DMS 273 (cell line): ENCODE data around the gene DEGS2.

Experiments
- DNase-seq: peaks from one replicate; lab custom pipeline; 2025; ENCODE audit not compliant: unreplicated experiment; lab: John Stamatoyannopoulos, UW

The DEGS2 gene

DNA sequence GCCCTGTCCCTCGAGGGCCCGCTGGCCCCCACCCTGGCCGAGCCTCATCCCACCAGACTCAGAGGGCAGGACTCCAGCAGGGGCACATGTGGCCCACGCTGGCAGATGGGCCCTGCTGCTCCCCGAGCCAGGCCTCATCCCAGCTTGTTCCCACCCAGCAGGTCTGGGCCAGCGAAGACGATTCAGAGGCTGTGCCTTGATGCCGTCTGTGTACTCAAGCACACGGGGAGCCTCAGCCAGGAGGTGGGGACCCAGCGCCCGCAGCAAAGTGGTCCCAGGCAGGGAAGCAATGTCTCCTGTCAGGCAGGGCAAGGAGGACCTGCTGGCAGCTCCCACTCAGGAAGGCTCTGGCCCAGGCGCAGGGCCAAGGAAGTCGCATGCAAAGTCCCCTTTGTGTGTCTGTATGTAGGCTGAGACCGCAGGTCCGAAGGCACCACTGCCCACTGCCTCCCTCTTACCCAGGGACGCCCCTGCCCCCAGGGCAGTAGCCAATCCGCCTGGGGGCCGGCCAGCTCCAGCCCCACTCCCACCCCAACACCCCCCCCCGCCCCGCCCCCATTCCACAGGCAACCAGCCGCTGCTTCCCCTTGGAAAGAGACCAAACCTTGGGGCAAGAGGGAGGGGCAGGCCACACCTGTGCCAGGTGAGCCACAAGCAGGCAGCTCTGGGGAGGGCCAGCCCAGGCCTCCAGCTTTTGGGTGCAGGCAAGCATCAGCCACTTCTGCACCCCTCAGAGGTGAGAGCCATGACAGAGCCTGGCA is 9.4 kb downstream of the DEGS2 start:
- peak; percentile 75 for DNase-seq

DNA sequence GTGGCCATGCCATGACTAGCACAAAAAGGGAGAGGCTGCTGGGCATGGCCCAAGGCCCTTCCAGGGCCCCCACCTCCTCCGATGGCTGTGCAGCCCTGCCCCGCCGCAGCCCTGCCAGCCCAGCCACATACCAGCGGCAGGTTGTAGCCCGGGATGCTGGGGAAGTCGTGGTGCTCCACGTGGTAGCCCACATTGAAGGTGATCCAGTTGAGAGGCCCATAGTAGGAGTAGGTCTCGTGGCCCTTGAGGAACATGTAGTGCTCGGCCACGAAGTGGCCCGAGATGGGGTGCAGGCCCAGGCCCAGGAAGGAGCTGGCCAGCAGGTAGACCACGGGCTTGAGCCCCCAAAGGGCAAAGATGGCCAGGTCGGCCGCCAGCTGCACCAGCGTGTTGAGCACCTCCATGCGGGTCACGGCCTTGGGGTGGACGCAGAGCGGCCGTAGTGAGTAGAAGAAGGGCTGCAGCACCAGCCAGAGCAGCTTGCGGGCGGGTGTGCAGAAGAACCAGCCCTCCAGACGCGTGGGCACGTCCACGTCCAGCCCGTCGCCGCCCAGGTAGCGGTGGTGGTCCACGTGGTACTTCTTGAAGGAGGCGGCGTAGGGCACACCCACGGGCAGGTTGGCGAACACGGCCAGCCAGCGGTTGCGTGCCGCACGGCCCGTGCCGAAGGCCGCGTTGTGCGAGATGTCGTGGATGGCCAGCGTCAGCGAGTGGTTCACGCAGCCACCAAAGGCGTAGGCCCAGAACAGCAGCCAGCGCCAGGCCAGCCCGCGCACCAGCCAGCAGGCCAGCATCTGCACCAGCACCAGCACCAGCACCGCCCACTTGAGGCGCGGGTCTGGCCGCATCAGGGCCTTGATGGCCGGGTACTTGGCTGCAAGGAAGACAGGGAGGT is 10.4 kb downstream of the DEGS2 start:
- DNase-seq: no peak

DNA sequence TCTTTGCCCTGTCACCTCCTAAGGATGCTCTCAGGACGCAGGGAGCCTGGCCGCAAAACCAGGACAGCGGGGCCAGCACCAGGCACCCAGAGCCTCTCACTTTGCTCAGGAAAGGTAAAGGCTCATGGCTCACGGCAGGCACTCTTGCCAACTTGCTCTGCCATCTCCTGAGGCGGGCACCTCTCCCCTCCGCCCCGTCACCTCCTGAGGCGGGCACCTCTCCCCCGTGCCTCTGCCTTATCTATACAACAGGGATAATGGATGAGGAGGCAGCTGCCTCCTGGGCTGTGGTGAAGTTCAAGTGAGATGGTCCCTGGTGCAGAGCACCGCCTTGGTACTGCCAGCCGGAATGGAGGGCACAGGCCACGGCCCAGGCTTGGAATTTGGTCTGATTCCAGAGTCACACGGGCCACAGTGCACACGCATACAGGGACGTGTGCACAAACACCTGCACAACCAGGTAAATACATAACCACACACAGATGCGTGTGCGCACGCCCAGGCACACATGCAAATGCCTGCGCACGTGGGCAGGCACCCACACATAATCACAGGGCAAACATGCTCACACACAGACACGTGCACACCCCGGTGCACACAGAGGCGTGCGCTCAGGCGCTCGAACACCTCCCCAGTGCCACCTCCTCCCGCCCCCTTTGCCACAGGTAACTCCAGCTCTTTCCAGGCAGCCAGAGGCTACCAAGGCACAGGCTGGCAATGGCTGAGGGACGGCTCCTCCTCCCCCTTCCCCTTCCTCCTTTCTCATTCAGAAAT is 11.6 kb downstream of the DEGS2 start:
- no peak for DNase-seq

DNA sequence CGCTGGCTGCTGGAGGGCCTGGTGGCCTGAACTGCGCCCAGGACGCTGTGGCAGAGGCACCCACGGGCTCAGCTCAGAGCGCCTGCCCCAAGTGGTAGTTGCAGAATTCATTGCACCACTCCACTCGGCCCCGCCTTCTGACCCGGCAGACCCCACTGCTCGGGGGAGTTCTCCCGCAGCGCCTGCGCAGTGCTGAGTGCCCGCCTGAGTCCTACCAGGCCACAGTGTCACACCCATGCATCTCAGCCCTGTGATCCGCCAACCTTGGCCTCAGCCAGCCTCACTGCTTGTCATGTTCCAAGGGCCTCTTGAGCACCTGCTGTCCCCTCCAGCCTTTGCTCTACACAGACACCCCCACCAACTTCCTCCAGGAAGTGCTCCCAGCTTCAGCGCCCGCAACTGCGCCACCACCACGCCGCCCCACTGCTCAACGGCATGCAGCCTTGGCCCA is 12.2 kb downstream of the DEGS2 start:
- DNase-seq: peak; percentile 27

DNA sequence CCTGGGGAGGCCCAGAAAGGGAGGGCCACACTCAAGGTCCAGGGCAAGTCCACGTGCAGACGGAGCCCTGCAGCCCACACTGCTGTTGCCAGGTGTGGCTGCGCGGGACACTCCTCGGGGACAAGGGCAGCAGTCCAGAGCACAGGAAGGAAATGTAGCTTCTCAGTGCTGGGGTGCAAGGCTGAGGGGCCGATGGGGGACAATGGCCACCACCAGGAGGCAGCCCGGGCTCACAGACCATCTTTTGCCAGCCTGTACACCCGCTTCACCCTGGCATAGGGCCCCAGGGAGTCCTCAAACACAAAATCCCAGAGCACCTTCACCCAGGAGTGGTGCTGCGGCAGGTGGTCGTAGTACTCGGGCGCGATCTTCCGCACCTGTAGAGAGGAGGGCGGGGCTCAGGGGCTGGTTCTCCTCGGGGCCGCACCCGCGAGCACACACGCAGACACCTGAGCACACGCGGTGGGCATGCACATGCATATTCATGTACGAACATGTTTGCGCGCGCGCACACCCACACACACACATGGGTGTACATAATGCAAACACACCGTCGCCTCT is 12.8 kb downstream of the DEGS2 start:
- DNase-seq: no peak

DNA sequence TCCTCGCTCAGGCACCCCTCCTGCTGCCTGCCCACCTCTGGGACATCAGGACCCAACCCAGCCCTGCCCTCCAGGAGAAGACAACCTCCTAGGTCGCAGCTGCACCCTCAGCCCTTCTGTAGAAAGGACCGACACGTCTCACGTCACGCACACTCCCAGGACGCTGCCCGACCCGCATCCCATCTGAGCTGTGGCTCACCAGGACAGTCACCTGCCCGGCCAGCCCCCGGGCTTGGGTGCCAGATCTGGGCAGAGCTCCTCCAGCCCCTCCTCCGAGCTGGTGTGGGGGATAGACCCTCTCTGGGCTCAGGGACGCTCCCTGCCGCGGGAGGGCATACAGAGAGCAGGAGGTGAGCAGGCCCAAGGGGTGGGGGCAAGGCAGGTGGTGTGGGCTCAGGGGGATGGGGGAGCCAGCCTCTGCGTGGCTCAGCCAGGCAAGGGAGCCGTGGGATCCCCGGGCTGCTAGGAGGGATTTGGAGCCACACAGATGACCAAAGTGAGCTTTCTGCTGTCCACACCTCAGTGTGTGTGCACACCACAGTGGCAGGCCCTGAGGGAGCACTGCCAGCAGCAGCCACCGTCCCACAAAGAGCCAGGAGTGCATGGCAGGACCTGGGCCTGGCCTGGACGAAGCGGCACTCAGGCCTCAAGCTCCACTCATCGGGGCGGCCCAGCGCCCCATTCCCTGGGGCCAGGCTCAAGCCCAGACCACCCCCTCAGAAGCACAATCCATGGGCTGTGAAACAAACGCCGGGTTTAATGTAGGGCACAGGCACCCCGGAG is 13.6 kb downstream of the DEGS2 start:
- DNase-seq: no peak

DNA sequence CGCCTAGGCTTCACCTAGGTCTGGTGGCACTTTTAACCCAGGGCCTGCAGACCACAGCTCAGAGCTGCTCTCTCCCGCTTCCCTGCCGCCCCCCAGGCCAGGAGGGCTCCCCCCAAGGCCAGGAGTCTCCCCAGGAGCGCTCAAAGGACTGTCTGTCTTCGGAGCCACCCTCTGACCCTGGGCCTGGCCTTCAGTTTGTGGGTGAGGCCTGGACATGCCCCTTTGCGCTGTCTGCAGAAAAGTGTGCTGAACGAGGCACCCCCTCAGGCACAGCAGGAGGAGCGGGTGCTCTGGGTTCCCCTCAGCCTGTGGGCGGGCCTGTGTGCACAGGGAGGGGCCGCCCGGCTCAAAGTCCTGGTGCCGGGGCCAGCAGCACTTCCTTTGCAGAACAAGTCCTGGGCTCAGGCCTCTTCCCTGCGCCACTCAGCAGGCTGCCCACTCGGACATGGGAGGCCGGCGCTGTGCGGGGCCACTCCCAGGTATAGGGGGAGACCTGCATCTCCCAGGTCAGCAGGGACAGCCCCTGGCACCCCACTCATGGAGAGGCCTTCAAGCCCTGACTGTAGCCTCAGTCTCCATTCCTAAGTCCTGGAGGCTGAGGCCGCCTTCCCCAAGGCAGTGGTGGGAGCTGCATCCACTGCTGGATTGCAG is 14.3 kb downstream of the DEGS2 start:
- DNase-seq: no peak

DNA sequence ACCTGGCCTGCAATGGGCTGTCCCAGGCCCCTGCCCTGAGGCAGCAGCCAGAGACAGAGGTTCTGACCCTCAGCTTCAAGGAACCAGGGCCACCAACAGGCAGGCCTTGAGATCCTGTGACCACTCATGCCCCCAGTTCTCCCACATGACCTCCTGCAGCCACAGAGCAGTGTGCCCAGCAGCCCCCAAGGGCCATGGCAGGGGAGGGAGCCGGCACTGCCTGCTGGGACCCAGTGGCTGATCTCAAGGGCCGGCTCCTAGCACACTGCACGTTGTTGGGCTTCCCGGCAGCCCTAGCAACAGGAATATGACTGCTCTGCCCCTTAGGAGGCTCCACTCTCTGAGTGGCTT is 14.8 kb downstream of the DEGS2 start:
- peak; percentile 20 for DNase-seq

DNA sequence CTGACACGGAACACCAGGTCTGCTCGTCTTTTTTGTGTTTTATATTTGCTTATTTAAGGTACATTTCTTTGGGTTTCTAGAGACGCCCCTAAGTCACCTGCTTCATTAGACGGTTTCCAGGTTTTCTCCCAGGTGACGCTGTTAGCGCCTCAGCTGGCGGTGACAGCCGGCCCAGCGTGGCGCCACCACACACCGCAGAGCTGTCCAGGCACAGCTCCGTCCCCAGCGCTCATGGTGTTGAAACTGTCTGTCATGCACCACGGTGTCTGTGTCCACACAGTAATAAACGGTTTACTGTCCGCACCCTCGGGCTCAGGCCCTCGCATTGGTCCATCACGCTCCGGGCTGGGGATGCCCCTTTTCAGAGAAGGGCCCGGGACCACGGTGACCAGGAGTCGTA is 15.5 kb downstream of the DEGS2 start:
- no peak for DNase-seq

DNA sequence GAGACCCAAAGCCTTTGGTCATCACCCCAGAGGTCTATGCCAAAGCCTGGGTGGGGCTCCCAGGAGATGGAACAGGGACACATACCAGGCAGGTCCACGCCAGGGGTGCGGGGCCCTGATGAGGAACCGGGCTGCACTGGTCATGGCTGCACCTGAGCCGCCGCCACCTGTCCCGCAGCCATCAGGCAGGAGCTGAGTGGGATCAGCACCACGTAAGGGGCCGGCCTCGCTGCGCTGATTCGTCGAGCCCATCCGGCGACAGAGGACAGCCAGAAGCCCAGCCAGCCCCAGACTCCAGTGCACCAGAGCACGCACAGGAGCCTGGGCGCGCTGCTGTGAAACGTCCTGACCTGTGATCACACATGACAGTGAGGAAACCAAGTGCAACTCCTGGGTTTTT is 15.9 kb downstream of the DEGS2 start:
- DNase-seq: no peak

DNA sequence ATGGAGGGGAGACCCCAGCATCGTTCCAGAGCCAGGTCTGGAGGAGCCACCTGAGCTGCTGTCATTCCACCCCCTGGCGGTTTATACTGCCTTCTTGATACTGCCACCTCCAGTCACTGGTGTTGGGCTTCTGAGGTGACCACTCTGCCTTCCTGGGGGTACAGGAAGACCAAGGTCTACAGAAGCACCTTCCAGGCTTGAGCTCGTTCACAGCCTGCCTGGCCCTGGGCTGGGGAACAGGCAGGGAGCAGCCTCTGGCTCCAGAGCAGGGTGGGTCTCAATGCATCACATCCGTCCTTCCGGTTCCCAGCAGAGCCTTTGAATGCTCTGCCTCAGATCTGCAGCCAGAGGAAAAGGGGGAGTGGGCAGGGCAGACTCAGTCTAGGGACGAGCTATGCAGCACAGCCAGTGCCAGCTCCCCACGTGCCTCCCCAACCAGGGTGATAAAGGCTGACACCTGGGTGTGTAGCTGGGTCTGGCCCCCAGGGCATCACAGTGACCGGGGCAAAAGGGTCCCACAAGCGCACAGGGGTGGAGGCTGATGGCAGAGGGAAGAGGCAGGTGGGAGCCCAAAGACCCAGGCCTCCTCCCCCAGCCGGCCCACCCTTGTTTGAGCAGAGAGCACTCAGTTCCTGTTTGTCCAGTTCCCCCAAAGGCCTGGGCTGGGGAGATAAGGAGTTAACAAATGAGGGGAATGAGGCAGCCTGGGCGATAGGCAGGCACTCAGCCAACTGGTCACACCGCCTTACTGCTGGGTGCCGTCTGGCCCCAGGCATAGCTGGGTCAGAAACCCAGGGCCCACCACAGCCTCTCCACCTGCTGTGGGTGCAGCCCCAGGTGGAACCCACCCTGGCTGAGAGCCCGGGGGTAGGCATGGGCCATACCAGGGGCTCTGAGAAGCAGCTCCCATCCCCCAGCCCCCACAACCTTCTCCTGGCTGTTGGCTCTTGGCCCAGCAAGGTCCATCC is 17.1 kb downstream of the DEGS2 start:
- peak; percentile 45 for DNase-seq

DNA sequence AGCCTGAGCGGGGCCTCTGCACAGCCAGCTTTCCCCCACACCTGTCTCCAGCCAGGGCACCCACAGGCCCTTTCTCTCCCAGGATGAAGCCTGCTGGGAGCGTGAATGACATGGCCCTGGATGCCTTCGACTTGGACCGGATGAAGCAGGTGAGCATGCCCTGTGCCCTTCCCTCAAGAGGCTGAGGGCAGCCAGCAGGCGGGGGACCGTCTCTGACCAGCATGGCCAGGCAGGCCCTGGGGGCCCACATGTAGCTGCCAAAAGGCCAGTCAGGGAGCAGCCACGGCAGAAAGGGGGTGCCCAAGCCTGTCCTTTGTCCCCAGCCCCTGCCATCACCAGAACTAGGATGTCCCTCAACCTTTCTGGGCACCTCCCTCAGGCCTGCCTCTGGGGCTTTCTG is 18.3 kb downstream of the DEGS2 start:
- no peak for DNase-seq

DNA sequence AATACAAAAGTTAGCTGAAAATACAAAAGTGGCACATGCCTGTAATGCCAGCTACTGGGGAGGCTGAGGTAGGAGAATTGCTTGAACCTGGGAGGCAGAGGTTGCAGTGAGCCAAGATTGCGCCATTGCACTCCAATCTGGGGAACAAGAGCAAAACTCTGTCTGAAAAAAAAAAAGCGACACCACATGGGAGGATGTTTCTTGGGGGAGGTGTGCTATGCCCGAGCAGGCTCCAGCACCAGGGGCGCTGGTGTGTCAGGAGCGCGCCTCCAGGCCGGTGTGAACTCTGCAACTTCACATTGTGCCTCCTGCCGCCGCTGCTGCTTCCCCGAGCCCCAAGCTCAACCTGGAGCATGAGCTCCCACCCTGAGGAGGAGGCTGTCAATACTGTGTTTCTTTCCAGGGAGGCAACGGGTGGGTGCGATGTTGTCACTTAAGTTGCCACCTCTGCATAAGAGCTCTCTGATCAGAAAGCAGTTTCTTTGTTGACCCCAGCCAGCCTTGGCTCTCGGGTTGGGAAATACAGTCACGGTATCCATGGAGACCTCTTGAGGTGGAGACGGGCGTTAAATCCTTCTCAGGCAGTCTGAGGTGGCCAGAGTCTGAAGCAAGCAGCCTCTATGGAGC is 18.9 kb downstream of the DEGS2 start:
- DNase-seq: peak; percentile 61

DNA sequence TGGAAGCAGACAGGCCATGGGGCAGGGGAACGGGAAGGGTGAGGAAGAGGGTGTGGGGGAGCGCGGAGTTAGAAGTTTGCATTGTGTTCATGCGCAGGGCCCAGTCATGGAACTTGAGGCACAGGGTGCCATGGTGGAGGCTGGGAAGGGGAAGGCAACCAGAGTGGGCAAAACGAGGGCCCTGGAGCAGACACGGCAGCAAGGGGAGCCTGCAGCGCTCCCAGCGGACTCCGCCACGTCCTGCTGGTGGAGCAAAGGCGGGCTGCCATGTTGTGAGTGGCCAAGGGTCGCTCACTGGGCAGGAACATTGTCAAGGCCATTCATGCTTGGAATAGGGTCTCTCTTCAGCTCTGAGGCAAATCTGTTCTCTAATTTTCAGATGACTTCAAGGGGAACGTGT is 20.5 kb downstream of the DEGS2 start:
- no peak for DNase-seq

DNA sequence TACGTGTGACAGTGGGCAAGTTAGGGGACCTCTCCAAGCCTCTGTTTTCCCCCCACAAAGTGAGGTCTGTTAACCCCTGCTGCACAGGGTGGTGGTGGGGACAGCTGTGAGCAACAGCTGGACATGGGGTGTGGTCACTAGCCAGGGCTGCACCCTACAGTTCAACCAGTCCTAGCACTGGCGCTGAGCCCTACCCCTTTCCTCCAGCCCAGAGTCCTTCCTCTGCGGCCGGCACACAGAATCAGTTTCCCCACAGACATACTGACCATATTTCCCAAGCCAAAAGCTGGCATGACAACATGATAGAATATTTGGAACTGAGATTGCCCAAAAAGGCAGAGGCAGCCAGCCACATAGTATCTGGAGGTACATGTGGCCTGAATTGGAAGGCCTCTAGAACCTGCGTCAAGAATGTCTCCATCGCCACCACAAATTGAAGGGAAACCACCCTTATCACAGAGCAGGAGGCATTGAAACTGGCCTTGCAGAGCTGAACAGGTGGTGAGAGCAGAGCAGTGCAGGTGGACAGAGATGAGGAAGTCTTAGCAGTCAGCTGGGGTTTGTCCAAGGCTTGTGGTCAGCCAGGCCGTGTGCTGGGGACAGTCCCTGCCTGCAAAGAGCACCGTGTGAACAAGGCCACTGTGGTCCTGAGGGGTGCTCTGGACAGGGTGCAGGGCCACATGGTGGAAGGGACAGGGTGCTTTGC is 21.2 kb downstream of the DEGS2 start:
- no peak for DNase-seq

DNA sequence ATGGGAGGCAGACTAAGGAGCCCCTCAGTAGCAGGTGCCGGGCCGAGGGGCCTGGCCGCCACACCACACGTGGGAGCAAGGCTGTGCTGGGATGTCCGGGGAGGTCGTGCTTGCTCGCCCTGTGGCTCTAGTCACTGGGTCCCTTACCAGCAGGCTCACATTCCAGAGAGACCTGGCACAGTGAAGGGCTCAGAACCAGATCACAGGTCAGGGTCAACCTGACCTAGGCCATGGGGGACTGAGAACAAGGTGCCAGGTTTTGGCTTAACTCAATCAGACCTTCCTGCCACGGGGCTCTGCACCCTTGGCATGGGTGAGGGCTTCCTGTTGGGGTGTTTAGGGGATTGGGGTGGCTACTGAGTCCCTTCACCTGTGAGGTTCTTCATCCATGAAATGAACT is 22.3 kb downstream of the DEGS2 start:
- DNase-seq: no peak

DNA sequence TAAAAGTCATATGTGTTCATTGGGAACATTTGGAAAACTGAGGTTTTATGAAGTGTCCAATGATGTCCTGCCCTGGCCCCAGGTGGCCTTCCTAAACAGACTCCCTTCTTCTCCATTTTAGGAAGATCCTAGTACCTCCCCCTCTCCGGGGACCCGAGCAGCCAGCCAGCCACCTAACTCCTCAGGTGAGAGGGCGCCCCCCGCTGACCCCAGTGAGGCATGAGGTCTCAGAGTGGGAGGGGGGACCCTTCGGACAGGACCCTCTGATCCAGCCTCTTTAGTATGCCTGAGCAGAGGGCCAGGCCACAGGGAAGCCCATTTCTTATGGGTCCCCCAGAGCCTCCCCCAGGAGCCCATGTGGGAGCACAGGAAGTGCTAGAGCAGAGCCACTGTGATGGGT is 23.7 kb downstream of the DEGS2 start:
- no peak for DNase-seq

DNA sequence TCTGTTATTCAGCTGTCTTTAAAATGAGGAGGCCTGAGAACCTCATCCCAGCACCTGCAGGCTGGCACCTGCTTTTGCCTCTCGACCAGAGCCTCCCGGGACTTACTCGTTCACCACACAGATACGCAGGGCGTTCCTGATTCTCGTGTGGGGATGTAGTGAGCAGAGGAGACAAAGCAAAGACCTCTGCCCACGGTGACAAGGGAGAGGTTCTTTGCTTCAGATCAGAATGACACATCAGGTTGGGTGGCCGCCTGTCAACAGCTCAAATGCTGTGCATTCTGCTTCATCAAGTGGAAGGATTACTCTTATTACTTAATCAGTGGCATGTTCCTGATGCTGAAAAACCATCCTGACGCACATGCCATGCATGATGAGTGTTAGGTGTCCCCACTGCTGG is 24.4 kb downstream of the DEGS2 start:
- no peak for DNase-seq
